GM19193 (cell line): ENCODE results near the gene ASPSCR1.

Source experiments
- POLR2A ChIP-seq: IDR thresholded peaks from 4 replicates; pipeline ENCODE4 v1.6.1; 2011; ENCODE audit not compliant: insufficient read depth, insufficient read length; ENCODE audit errors: extremely low read depth

The ASPSCR1 gene

DNA sequence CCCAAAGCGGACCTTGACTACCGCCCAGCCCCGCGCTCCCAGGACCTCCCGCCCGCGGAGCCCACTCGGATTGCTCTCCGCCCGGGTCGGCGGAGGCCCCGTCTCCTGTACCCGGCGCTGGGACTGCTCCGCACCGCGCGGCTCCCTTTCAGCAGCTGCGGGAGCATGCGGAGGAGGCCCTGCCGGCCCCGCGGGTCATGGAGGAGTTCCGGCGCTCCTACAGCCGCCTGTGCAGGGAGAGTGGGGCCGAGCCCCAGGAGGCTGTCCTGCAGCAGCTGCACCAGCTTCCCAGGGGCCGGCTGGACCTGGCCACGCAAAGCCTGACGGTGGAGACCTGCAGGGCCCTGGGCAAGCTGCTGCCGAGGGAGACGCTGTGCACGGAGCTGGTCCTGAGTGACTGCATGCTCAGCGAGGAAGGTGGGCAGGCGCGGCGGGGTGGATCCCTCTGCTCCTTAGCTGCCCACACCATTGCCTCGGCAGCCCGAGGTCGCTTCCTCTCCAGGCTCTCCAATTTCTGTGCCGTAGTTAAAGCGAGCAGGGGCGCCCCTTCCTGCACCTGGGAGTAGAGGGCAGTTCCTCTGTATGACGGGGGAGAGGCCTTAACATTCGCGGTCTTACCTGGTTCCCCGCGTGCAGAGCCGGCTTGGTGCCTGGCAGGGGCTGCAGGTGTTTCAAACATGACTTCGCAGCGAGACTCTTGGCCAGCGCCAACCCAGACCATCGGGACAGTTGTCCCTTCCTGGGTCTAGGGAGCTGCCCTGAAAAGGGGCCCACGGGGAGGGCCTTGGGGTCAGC is 46.2 kb downstream of the ASPSCR1 start:
- no peak for TF ChIP-seq POLR2A

DNA sequence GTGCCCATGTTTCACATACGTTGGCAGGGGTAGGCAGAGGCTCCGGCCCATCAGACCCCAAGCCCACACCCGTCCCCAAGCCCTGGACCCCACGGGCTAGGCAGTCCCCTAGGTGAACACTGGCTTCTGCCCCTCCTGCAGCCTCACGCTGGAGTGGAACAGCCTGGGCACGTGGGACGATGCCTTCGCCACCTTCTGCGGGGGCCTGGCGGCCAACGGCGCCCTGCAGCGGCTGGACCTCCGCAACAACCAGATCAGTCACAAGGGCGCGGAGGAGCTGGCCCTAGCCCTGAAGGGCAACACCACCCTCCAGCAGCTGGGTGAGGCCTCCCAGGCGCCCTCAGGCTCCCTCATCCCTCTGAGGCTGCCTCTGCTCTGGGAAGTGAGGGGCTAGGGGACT is 47.4 kb downstream of the ASPSCR1 start:
- TF ChIP-seq POLR2A = no peak

DNA sequence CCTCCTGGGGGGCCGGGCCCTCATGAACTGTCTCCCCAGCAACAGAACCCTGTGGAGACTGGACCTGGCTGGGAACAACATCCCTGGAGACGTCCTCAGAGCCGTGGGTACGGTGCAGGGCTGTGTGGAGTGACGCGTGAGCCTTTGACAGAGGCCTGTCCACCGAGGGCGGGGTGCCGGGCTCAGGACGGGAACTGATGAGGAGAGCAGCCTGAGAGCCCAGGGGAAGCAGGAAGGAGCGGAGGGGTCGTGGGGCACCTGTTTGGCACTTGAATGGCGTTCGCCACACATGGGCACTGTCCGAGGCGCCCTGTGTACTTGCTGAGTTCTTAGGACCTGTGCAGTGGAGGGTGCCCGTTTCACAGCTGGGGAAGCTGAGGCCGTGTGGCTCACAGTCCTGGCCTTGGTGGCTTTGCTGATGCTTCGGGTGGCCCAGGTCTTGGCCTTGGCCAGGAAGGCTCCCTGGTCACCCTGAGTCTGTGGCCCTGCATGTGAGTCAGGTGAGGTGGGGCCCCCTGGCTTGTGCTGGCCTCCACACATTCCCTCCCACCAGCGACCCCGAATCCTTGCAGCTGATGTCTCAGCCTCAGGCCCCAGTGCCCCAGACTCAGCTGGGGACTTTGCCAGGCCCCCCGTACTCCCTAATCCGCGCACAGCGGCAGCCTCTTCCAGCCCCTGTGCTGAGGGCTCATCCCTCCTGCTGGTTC is 48.1 kb downstream of the ASPSCR1 start:
- TF ChIP-seq POLR2A = no peak

DNA sequence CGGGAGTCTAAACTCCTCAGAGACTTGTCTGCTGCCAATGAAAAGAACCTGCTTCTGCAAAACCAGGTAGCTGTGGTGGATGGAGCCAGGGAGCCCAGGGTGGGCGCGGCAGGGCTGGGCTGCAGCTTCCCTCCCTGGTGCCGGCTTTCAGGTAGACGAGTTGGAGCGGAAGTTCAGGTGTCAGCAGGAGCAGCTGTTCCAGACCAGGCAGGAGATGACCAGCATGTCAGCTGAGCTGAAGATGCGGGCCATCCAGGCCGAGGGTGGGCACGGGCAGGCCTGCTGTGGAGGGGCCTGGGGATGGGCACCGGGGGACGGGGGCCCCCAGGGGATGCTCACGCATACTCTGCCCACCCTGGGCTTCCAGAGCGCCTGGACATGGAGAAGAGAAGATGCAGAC is 50.8 kb downstream of the ASPSCR1 start:
- TF ChIP-seq POLR2A = no peak

DNA sequence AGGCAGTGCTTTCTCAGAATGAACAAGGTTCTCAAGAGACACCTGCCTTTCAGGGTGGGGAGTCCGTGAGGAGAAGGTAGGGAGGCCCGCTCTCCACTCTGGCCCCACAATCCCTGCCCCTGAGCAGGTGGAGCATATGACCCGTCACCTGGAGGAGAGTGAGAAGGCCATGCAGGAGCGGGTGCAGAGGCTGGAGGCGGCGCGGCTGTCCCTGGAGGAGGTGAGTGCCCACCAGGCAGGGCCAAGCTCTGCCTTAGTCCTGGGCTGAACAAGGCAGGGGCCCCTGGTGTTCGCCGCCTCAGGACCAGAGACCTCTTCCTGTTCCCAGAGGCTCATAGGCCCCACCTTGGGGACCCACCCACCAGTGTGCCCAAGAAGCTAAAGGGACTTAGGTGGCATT is 51.5 kb downstream of the ASPSCR1 start:
- TF ChIP-seq POLR2A = no peak

DNA sequence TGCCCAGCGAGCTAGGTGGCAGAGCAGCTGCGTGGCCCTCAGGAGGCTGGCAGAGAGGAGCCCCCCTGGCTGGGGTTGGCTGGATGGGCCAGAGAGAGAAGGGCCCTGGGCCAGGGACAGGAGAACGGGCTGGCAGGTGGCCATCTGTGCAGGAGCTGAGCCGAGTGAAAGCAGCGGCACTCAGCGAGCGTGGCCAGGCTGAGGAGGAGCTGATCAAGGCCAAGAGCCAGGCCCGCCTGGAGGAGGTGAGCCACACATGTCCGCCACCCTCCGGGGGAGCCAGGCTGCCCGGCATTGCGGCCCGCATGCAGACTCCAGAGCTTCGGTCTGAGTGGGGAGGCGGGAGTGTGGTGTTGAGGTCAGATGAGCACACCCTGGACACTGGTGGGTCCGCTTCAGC is 52.0 kb downstream of the ASPSCR1 start:
- TF ChIP-seq POLR2A = no peak

DNA sequence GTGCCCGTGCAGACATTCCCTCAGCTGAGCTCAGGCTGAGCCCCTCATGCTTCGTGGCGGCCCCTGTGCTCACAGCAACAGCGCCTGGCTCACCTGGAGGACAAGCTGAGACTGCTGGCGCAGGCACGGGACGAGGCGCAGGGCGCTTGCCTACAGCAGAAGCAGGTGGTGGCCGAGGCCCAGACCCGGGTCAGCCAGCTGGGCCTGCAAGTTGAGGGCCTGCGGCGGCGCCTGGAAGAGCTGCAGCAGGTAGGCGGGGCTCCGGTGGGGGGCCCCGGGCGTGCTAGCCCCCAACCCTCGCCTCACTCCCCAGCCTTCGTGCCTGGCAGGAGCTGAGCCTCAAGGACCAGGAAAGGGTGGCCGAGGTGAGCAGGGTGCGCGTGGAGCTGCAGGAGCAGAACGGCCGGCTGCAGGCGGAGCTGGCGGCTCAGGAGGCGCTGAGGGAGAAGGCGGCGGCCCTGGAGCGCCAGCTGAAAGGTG is 52.6 kb downstream of the ASPSCR1 start:
- TF ChIP-seq POLR2A = no peak

DNA sequence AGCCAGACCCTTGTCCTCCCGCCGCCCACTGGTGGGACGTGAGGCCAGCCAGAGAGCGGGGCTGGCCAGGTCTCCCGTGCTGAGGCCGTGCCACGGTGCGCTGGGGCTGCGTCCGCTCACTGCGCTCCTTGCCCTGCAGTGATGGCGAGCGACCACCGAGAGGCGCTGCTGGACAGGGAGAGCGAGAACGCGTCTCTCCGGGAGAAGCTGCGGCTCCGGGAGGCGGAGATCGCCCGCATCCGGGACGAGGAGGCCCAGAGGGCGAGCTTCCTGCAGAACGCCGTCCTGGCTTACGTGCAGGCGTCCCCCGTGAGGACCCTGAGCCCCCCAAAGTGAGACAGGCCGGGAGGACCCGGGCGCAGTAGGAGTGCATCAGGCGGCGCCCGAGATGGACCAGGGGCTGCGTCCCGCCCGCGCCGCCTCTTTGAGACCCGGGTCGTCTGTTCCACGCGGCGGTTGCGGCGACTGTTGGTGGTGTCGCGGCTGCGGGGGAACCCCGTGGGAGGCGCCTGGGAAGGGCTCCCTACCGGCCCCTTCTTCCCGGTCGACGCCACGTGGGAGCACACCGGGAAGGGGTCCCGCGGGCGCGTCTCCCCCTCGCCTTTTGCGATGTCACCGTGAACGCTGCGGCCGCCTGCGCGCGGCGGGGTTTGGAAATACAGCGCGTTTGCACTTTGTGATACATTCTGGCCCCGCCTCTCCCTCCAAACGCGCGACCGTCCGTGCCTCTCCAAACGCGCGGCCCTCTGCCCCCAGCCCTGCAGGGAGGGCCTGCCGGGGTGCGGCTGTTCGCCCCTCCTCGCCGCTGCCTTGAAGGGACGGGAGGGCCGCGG is 53.3 kb downstream of the ASPSCR1 start:
- no peak for TF ChIP-seq POLR2A

DNA sequence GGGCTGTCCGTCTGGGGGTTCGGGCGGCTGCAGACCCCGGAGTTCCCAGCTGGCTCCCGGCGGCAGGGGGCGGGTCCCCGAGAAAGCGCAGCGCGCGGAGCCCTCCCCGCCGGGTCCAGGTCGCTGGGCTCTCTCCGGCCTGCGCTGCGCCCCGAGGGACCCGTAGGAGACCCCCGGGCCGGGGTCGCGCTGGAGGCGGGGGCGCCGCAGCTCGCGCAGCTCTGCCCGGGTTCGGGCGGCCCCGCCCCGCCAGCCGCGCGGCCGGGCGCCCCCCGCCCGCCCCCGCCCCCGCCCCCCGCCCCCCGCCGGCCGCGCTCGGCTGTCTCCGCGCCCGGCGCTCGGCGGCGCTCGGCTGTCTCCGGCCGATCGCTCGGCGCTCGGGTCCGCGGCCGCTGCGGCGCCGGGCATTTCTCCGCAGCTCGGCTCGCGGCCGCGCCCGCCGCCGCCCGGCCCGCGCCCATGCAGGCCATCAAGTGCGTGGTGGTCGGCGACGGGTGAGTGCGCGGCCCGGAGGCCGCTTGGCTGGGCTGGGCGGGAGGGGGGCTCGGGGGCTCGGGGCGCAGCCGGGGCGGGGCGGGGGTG is 54.0 kb downstream of the ASPSCR1 start, which contains the start of gene RAC3:
RAC3 (plus strand) TSS at position 376 of the 582 bp plus-strand sequence; CDS start at position 460, 84 bp downstream.
- TF ChIP-seq POLR2A = no peak

DNA sequence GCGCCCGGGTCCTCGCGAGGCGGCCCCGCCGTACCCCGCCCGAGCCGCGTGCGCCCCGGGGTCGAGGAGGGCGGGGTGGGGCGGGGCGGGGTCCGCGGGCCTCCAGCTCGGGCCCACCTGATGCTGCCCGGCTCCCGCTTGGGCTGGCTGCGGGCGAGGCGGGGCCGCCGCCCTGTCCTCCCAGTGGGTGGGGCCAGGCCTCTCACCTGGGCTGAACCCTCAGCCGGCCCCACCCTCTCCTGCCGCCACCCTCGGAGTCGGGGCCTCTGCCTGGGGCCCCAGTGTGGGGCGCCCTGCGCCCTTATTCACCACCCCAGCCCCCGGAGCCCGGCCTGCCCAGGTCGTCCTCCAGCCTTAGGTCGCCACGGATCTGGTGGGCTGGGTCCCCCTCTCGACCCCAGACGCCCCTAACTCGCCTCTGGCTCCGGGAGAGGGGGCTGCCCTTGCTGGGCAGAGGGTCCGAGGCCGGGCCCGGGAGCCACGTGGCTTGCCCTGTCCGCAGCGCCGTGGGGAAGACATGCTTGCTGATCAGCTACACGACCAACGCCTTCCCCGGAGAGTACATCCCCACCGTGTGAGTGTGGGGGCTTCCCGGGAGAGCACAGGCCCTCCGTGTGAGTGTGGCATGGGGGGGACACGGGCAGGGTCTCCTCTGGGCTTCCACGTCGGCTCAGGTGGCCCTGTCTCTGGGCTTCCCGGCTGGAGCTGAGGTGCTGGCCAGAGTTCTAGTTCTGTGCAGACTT is 54.6 kb downstream of the ASPSCR1 start:
- no peak for TF ChIP-seq POLR2A

DNA sequence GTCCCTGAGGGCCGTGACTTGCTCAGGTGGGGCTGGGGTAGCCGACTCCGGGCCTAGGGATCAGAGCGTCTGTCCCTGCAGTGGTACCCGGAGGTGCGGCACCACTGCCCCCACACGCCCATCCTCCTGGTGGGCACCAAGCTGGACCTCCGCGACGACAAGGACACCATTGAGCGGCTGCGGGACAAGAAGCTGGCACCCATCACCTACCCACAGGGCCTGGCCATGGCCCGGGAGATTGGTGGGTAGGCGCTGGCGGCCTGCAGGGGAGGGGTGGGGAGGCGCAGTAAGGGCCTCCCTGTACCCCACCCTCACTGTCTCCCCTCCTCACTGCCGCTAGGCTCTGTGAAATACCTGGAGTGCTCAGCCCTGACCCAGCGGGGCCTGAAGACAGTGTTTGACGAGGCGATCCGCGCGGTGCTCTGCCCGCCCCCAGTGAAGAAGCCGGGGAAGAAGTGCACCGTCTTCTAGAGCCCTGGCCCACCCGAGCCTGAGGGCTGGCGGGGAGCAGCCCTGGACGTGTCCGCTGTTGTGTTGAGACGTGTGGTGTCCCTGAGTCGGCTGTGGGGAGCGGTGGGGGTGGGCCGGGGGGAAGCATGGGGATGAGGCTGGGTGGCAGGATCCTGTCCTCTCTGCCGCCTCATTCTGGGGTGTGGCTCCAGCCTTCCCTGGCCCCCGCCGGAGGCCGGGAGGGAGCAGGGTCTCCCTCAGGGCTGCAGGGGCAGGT is 56.1 kb downstream of the ASPSCR1 start:
- no peak for TF ChIP-seq POLR2A

DNA sequence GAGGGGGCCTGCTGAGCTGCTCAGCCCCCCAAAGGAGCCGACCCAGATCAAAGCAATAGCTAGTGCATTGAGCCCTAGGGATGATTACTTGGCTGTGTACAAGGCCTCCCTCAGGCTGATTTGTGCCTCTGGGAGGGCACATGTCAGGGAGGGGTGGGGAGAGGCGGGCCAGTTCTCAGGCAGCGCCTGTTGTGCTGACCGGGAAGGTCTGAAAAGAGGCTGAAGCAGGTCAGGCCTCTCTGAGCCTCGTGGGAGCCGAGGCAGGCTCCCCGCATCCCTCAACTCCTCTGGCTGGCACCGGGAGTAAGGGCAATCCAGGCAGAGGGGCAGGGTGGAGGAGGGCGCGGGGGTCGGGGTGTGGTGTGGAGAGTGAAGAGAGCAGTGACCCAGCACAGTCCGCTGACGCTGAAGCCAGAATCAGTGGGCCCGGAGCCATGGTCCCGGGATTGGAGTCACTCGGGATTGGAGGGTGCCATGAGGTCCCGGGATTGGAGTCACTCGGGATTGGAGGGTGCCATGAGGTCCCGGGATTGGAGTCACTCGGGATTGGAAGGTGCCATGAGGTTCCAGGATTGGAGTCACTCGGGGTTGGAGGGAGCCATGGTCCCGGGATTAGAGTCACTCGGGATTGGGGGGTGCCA is 57.1 kb downstream of the ASPSCR1 start:
- TF ChIP-seq POLR2A = no peak

DNA sequence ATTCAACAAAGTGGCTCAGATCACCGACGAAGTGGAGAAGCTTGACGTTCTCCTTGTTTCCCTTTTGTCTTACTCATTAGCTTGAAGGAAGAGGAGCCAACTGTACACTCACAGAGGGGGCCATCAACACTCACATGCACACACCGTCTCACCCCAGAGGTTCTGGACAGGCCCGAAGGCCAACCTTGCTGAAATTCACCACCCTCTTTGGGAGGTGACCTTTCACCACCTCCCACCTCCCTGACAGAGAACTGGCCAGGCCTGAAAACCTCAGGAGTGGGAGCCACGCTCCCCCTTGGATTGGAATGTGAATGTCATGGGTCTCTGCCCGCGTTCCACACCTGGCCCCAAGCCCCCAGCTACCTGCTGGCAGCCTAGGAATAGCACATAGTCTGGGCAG is 58.1 kb downstream of the ASPSCR1 start:
- no peak for TF ChIP-seq POLR2A
